ENCODE data around the gene C1QTNF8.

DNA sequence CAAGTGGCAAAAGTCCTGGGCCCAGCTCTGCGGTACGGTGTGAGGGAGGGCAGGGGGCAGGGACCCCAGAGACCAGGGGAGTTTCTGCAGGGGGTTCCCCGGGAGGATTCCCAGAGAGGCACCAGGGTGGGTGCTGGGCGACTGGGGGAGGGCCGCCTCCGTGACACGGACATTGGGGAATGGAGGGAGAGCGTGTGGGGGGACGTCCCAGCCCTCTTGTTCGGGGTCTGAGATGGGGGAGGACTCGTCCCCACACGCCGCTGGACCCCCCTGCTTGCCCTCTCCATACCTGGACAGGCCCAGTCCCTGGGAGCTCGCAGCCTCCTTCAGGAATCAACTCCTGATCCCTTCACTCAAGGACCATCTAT lies 26.3 kb upstream of the C1QTNF8 start:
- TF ChIP-seq CTCF (conservative IDR thresholded peaks at IDR 0.05 in 1 of 2, IDR thresholded peaks at IDR 0.05 in 1 of 2; ENCODE audit: extremely low read depth in 1 of 2, insufficient read depth in 1 of 2, low read depth in 1 of 2, low read length in 2 of 2), result no peak
- no peak for TF ChIP-seq EZH2 (IDR thresholded peaks at IDR 0.05; ENCODE audit: borderline replicate concordance, low read length)

Measured in mammary epithelial cell (primary cell).